Endothelial cell of umbilical vein (primary cell): ENCODE measurements around the gene OPCML. TPM values are rescaled to one million over a fixed set of nuclear protein-coding genes. Genes with fewer than 3 reads are reported as not detected.

Experiments
- BruUV-seq: library from RNA; stranded (reverse); fragments of 400-500 nt; replicated peaks from 2 replicates; lab custom pipeline; 2021; lab: Mats Ljungman, UMichigan
- CTCF ChIA-PET: fragments of 300-600, 350-600 bp; sonication (Branson Sonifier 250); formaldehyde crosslinking; loops from one replicate; lab custom pipeline; 2021; ENCODE audit warnings: antibody characterized with exemption, inconsistent platforms; lab: Charles Lee
- POLR2A ChIA-PET: fragments of 300-600, 350-600 bp; sonication (Branson Sonifier 250); formaldehyde crosslinking; loops from one replicate; lab custom pipeline; 2021; ENCODE audit warnings: antibody characterized with exemption, inconsistent platforms; lab: Charles Lee
- DNase-seq: peaks from one replicate; pipeline ENCODE4 v3.0.0-alpha.2; 2011; ENCODE audit warnings: low read depth, low spot score
- FAIRE-seq: peaks from 2 replicates; lab custom pipeline; 2011; peaks lifted over from hg19 to GRCh38; lab: Jason Lieb, UNC
- H2AFZ ChIP-seq: 2 replicates; pipeline ENCODE4 v1.6.0; 2012; ENCODE audit warnings: low read depth, low read length, control low read depth, inconsistent platforms
- H3K27ac ChIP-seq: 2 replicates; pipeline ENCODE4 v1.5.1; 2011; ENCODE audit warnings: low read depth, mild to moderate bottlenecking, control low read depth, low read length, moderate library complexity; ENCODE audit not compliant: insufficient read depth
- H3K27me3 ChIP-seq, 2 experiments: 2 replicates each; pipeline versions ENCODE4 v1.6.0 to v1.6.1; 2011; ENCODE audit warnings: low read length in 2 of 2, mixed read lengths in 1 of 2; ENCODE audit not compliant: control insufficient read depth in 2 of 2, insufficient read depth in 2 of 2
- H3K36me3 ChIP-seq, 2 experiments: 2 replicates in 1 of 2; 3 replicates in 1 of 2; pipeline ENCODE4 v1.5.1; 2011; ENCODE audit warnings: low read length in 2 of 2, mild to moderate bottlenecking in 1 of 2, moderate library complexity in 1 of 2; ENCODE audit not compliant: control insufficient read depth in 2 of 2, insufficient read depth in 2 of 2; ENCODE audit errors: extremely low read depth in 1 of 2
- H3K4me1 ChIP-seq: 3 replicates; pipeline ENCODE4 v1.5.1; 2011; ENCODE audit warnings: mild to moderate bottlenecking, low read length; ENCODE audit not compliant: control insufficient read depth, insufficient read depth; ENCODE audit errors: extremely low read depth
- H3K4me2 ChIP-seq: 2 replicates; pipeline ENCODE4 v1.6.1; 2011; ENCODE audit warnings: low read length, control low read depth, mixed read lengths; ENCODE audit not compliant: insufficient read depth
- H3K4me3 ChIP-seq, 3 experiments: fragments of 200-600 bp in 1 of 3; sonication (generic), shearing (Covaris generic) in 1 of 3; replicated peaks in 1 of 3; 2 replicates each; pipeline ENCODE4 v1.5.1; 2011 to 2016; ENCODE audit warnings: control low read depth in 3 of 3, low read length in 3 of 3, mild to moderate bottlenecking in 2 of 3, inconsistent platforms in 1 of 3, low read depth in 1 of 3, moderate library complexity in 1 of 3; ENCODE audit not compliant: insufficient read depth in 1 of 3
- H3K79me2 ChIP-seq: 2 replicates; pipeline ENCODE4 v1.6.0; 2012; ENCODE audit warnings: low read length, inconsistent platforms; ENCODE audit not compliant: control insufficient read depth, insufficient read depth
- H3K9ac ChIP-seq: replicated peaks from 2 replicates; pipeline ENCODE3; 2011; ENCODE audit warnings: low read length, control low read depth; ENCODE audit not compliant: insufficient read depth; ENCODE audit errors: extremely low read depth
- H3K9me1 ChIP-seq: replicated peaks from 3 replicates; pipeline ENCODE4 v1.6.0; 2011; ENCODE audit warnings: mild to moderate bottlenecking, low read length; ENCODE audit not compliant: control insufficient read depth, insufficient read depth; ENCODE audit errors: extremely low read depth
- H3K9me3 ChIP-seq: replicated peaks from 2 replicates; pipeline ENCODE4 v1.5.1; 2012; ENCODE audit warnings: low read length, inconsistent platforms; ENCODE audit not compliant: control insufficient read depth, insufficient read depth
- H4K20me1 ChIP-seq: replicated peaks from 2 replicates; pipeline ENCODE3; 2011; ENCODE audit warnings: mild to moderate bottlenecking, low read length; ENCODE audit not compliant: control insufficient read depth, insufficient read depth; ENCODE audit errors: extremely low read depth
- EZH2 ChIP-seq: IDR thresholded peaks from 2 replicates; pipeline ENCODE4 v1.6.1; 2012; ENCODE audit warnings: borderline replicate concordance, low read depth, mild to moderate bottlenecking, moderate library complexity, low read length, inconsistent platforms; ENCODE audit not compliant: severe bottlenecking
- FOS ChIP-seq: IDR thresholded peaks from 2 replicates; pipeline ENCODE4 v1.6.1; 2011; ENCODE audit warnings: mild to moderate bottlenecking, low read length, moderate library complexity, borderline replicate concordance; ENCODE audit not compliant: insufficient read depth
- GATA2 ChIP-seq: IDR thresholded peaks from 2 replicates; pipeline ENCODE4 v1.7.0; 2011; ENCODE audit warnings: low read depth, mild to moderate bottlenecking, moderate library complexity, mixed read lengths, low read length; ENCODE audit not compliant: insufficient read length, insufficient read depth
- JUN ChIP-seq: IDR thresholded peaks from 2 replicates; pipeline ENCODE4 v1.6.1; 2011; ENCODE audit warnings: borderline replicate concordance, low read depth; ENCODE audit not compliant: insufficient read length, insufficient read depth
- MYC ChIP-seq: IDR thresholded peaks from one replicate; pipeline ENCODE4 v1.6.1; 2011; ENCODE audit warnings: mild to moderate bottlenecking, low read depth, low read length
- POLR2A ChIP-seq: IDR thresholded peaks from 2 replicates; pipeline ENCODE4 v1.6.1; 2012; ENCODE audit warnings: low read depth, mild to moderate bottlenecking, control low read depth, low read length
- POLR2AphosphoS5 ChIP-seq: IDR thresholded peaks from 2 replicates; pipeline ENCODE4 v1.6.1; 2012; ENCODE audit warnings: low read depth, mild to moderate bottlenecking, control low read depth, low read length, moderate library complexity; ENCODE audit not compliant: insufficient read depth
- dilution Hi-C: fragments of 300-500 bp; cut with MboI; formaldehyde crosslinking; loops from one replicate; pipeline ENCODE4 v1.15.0; 2019; ENCODE audit warnings: low sequenced_read_pairs; ENCODE audit not compliant: extremely low pct_ligation_motif_present
- intact Hi-C: fragments of 100-400 bp; cut with micrococcal nuclease; formaldehyde crosslinking; loops from one replicate; pipeline ENCODE4 v1.10.0; 2022
- polyA plus RNA-seq, 4 experiments: library from polyadenylated mRNA; depleted of rRNA in 3 of 4; stranded (reverse) in 3 of 4; unstranded in 1 of 4; fragments of >200 nt; gene quantifications; 2 replicates each; pipeline versions ENCODE4 v1.2.1 to v1.2.3, GENCODE V29; 2011 to 2012; ENCODE audit warnings: missing spikeins in 1 of 4
- total RNA-seq: library from RNA; stranded (reverse); gene quantifications from 2 replicates; pipeline ENCODE4 v1.2.3, GENCODE V29; 2021
- TF ChIP-seq, protein P1 (sequence below): IDR thresholded peaks from 2 replicates; pipeline ENCODE4 v1.6.1; 2011; ENCODE audit not compliant: insufficient read depth, insufficient read length
- TF ChIP-seq, protein P2 (sequence below), 2 donors: IDR thresholded peaks; 1 replicate in 1 of 2; 2 replicates in 1 of 2; pipeline ENCODE4 v1.5.1; 2011; ENCODE audit warnings: low read length in 2 of 2, mild to moderate bottlenecking in 2 of 2, moderate library complexity in 2 of 2, control low read depth in 1 of 2, inconsistent platforms in 1 of 2, low read depth in 1 of 2; ENCODE audit not compliant: insufficient read depth in 1 of 2; ENCODE audit errors: extremely low read depth in 1 of 2

Gene OPCML
- total and polyA plus RNA-seq, 2 donors (not counting 3 experiments of a cell fraction or from before 2014, with no cell fraction given) = not detected

DNA sequence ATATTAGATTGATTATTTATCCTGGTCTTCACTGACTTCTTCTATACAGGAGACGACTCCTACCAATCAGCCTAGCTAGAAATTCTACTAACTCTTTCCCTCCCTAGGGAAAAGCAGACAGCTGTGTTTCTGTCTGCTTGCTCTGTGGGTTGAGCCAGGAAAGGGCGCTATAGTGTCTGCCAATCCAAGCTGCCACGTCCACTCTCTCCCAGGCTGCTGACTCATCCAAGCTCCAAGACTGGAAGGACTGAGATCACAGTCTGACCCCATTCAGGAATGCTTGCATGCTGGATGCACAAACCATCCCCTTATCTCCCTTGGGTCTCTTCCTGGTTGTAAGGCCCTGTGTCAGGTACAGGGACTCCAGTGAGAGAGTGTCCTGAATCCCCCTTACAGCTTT is 955.6 kb downstream of the OPCML start:
- Histone ChIP-seq H3K79me2 (no peaks in the 10 kb centered on the region), H3K27ac (no peak overlapping the region), H3K27me3 (no peaks in the 10 kb centered on the region), H3K9me3 (peaks cover 2% of the 10 kb centered on the region), H3K9me1 (no peaks in the 10 kb centered on the region), H4K20me1 (no peaks in the 10 kb centered on the region), H3K4me2 (no peak overlapping the region), H3K36me3 (no peaks in the 10 kb centered on the region), H3K9ac (no peak overlapping the region), H3K4me3 (no peak overlapping the region), H2AFZ (no peak overlapping the region), H3K4me1 (no peaks in the 10 kb centered on the region)
- no TSS peak for BruUV-seq
- FAIRE-seq = no peak
- no peak for TF ChIP-seq MYC
- no peak for TF ChIP-seq FOS
- TF ChIP-seq, protein P1, sequence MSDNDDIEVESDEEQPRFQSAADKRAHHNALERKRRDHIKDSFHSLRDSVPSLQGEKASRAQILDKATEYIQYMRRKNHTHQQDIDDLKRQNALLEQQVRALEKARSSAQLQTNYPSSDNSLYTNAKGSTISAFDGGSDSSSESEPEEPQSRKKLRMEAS = no peak
- TF ChIP-seq GATA2 = no peak
- TF ChIP-seq POLR2AphosphoS5 = no peak
- TF ChIP-seq EZH2 = no peak
- TF ChIP-seq POLR2A = no peak
- no peak for TF ChIP-seq JUN
- TF ChIP-seq, protein P2, sequence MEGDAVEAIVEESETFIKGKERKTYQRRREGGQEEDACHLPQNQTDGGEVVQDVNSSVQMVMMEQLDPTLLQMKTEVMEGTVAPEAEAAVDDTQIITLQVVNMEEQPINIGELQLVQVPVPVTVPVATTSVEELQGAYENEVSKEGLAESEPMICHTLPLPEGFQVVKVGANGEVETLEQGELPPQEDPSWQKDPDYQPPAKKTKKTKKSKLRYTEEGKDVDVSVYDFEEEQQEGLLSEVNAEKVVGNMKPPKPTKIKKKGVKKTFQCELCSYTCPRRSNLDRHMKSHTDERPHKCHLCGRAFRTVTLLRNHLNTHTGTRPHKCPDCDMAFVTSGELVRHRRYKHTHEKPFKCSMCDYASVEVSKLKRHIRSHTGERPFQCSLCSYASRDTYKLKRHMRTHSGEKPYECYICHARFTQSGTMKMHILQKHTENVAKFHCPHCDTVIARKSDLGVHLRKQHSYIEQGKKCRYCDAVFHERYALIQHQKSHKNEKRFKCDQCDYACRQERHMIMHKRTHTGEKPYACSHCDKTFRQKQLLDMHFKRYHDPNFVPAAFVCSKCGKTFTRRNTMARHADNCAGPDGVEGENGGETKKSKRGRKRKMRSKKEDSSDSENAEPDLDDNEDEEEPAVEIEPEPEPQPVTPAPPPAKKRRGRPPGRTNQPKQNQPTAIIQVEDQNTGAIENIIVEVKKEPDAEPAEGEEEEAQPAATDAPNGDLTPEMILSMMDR (IDR thresholded peaks at IDR 0.05; ENCODE audit: extremely low read depth in 1 of 2, insufficient read depth in 1 of 2, low read depth in 1 of 2, low read length in 2 of 2) = no peak
- intact Hi-C loops (no loop called here), dilution Hi-C loops (no loop called here)
- POLR2A ChIA-PET = no interaction called here
- CTCF ChIA-PET = no interaction called here
- DNase-seq = no peak
